Thyroid gland (tissue), 4 donors: ENCODE results near the gene MACF1.

Experiments used
- CTCF ChIP-seq, 6 experiments: fragments of 200-600 bp in 3 of 6; fragments of 450-650 bp in 3 of 6; sonication (generic) in 3 of 6; IDR thresholded peaks; one replicate each; pipeline ENCODE4 v1.5.1; 2016 to 2019; ENCODE audit warnings: antibody characterized with exemption in 6 of 6, mild to moderate bottlenecking in 2 of 6, inconsistent platforms in 1 of 6, moderate library complexity in 1 of 6
- POLR2A ChIP-seq, 2 donors: fragments of 450-650 bp; IDR thresholded peaks; one replicate each; pipeline ENCODE4 v1.6.1; 2017; ENCODE audit warnings: antibody characterized with exemption in 2 of 2, mild to moderate bottlenecking in 2 of 2, moderate library complexity in 1 of 2

- no peak for TF ChIP-seq CTCF (IDR thresholded peaks at IDR 0.05)
- TF ChIP-seq POLR2A (IDR thresholded peaks at IDR 0.05), result no peak
Measured at GRCh38 chr1:39328586-39329121, 124.2 kb downstream of the MACF1 start.
